WTC11 (cell line): ENCODE results near the gene GJB5.

Experiments used
- ESRRA ChIP-seq: sonication (generic); formaldehyde crosslinking; IDR thresholded peaks from 2 replicates; pipeline ENCODE4 v1.8.1; 2022; ENCODE audit warnings: mild to moderate bottlenecking, missing genetic modification reagents, borderline replicate concordance
- FOXJ3 ChIP-seq: sonication (generic); formaldehyde crosslinking; IDR thresholded peaks from 2 replicates; pipeline ENCODE4 v1.9.0; 2021; ENCODE audit warnings: missing genetic modification reagents, mild to moderate bottlenecking, borderline replicate concordance
- GABPB1 ChIP-seq: sonication (generic); formaldehyde crosslinking; IDR thresholded peaks from 2 replicates; pipeline ENCODE4 v1.8.1; 2023; ENCODE audit warnings: mild to moderate bottlenecking, missing genetic modification reagents
- JUN ChIP-seq: sonication (generic); formaldehyde crosslinking; IDR thresholded peaks from 2 replicates; pipeline ENCODE4 v1.8.0; 2023; ENCODE audit warnings: mild to moderate bottlenecking, missing genetic modification reagents
- MXD4 ChIP-seq: fragments of 250-450 bp; sonication (Bioruptor Pico); IDR thresholded peaks from 2 replicates; pipeline ENCODE4 v1.8.0; 2021; ENCODE audit warnings: mild to moderate bottlenecking, moderate library complexity, borderline replicate concordance
- USF1 ChIP-seq: sonication (generic); formaldehyde crosslinking; IDR thresholded peaks from 2 replicates; pipeline ENCODE4 v1.8.0; 2022; ENCODE audit warnings: mild to moderate bottlenecking, missing genetic modification reagents
- ZNF219 ChIP-seq: sonication (generic); formaldehyde crosslinking; IDR thresholded peaks from 2 replicates; pipeline ENCODE4 v1.8.0; 2023; ENCODE audit warnings: missing genetic modification reagents, mild to moderate bottlenecking, borderline replicate concordance
- ZSCAN18 ChIP-seq: fragments of 250-450 bp; sonication (Bioruptor Pico); IDR thresholded peaks from 2 replicates; pipeline ENCODE4 v2.1.2; 2022; ENCODE audit warnings: mild to moderate bottlenecking, moderate library complexity
- TF ChIP-seq, protein P1 (sequence below): fragments of 200-600 bp; IDR thresholded peaks from 2 replicates; pipeline ENCODE4 v1.8.0; 2022; ENCODE audit warnings: antibody characterized with exemption
- TF ChIP-seq, protein P2 (sequence below): sonication (generic); formaldehyde crosslinking; IDR thresholded peaks from 2 replicates; pipeline ENCODE4 v1.8.0; 2022; ENCODE audit warnings: mild to moderate bottlenecking, missing genetic modification reagents

DNA sequence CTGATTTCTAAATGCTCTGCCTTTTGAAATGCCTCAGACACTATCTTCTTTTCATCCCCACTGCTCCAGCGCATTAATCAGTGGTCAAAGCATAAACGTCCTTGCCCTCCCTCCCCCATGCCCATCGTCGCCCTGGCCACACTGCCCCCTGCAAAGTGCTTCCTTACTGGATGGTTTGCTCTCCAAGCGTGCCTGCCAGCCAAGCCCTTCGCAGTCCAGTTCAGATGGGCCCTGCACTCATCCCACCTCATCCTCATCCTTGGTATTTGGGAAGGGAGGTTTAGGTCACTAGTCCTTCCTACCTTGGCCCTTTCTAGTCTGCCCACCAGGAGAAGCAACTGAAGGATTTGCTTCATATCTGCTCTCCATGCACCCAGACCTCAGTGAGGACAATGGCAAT, 41.1 kb downstream of the GJB5 start:
- TF ChIP-seq, protein P1, sequence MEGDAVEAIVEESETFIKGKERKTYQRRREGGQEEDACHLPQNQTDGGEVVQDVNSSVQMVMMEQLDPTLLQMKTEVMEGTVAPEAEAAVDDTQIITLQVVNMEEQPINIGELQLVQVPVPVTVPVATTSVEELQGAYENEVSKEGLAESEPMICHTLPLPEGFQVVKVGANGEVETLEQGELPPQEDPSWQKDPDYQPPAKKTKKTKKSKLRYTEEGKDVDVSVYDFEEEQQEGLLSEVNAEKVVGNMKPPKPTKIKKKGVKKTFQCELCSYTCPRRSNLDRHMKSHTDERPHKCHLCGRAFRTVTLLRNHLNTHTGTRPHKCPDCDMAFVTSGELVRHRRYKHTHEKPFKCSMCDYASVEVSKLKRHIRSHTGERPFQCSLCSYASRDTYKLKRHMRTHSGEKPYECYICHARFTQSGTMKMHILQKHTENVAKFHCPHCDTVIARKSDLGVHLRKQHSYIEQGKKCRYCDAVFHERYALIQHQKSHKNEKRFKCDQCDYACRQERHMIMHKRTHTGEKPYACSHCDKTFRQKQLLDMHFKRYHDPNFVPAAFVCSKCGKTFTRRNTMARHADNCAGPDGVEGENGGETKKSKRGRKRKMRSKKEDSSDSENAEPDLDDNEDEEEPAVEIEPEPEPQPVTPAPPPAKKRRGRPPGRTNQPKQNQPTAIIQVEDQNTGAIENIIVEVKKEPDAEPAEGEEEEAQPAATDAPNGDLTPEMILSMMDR, result no peak
- TF ChIP-seq FOXJ3 (CRISPR knock-in tag) (no peak), ZSCAN18 (CRISPR knock-in tag) (no peak), JUN (CRISPR knock-in tag) (no peak), MXD4 (CRISPR knock-in tag) (no peak), GABPB1 (CRISPR knock-in tag) (no peak), USF1 (CRISPR knock-in tag) (no peak), ESRRA (CRISPR knock-in tag) (no peak), ZNF219 (no peak)
- TF ChIP-seq, protein P2, sequence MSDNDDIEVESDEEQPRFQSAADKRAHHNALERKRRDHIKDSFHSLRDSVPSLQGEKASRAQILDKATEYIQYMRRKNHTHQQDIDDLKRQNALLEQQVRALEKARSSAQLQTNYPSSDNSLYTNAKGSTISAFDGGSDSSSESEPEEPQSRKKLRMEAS, result no peak
